SK-N-SH treated with all-trans-retinoic acid at 6 μM for 48 hours (cell line): ENCODE data around the gene TMEM138.

Experiments
- OSR1 ChIP-seq: fragments of 250-450 bp; sonication (Bioruptor Pico); IDR thresholded peaks from 2 replicates; pipeline ENCODE4 v1.8.0; 2022; ENCODE audit warnings: moderate library complexity, mild to moderate bottlenecking, inconsistent platforms
- PATZ1 ChIP-seq: fragments of 250-450 bp; sonication (Bioruptor Pico); IDR thresholded peaks from 2 replicates; pipeline ENCODE4 v1.8.0; 2020; ENCODE audit warnings: mild to moderate bottlenecking, moderate library complexity, borderline replicate concordance
- TSHZ2 ChIP-seq: fragments of 250-450 bp; sonication (Bioruptor Pico); IDR thresholded peaks from 2 replicates; pipeline ENCODE4 v1.5.0; 2020; ENCODE audit warnings: mild to moderate bottlenecking, moderate library complexity

GRCh38 chr11:61332797-61333549, 29.2 kb upstream of the TMEM138 start, which contains the start of the genes DDB1 and TKFC:
- TF ChIP-seq TSHZ2 (CRISPR knock-in tag) (no peak), OSR1 (no peak), PATZ1 (no peak)
